IMR-90 (cell line): ENCODE data around the gene GALNT4. TPM values are rescaled to one million over a fixed set of nuclear protein-coding genes. Genes with fewer than 3 reads are reported as not detected.

ENCODE experiments used
- ATAC-seq: fragments of 200-7000 bp; cut with Tn5 transposase; 2 replicates; pipeline ENCODE4 v1.9.1; 2020; ENCODE audit warnings: low read depth, mild to moderate bottlenecking, moderate library complexity
- BruUV-seq: library from RNA; stranded (reverse); fragments of 400-500 nt; replicated peaks from 2 replicates; lab custom pipeline; 2021; lab: Mats Ljungman, UMichigan
- CTCF ChIA-PET: fragments of 300-600 bp; formaldehyde crosslinking; extraction: SDS; loops from one replicate; lab custom pipeline; 2021; ENCODE audit warnings: antibody characterized with exemption; lab: Yijun Ruan, JAX
- POLR2A ChIA-PET: fragments of 300-600 bp; sonication (Branson Sonifier 250); formaldehyde crosslinking; loops from one replicate; lab custom pipeline; 2022; ENCODE audit warnings: antibody characterized with exemption; ENCODE audit not compliant: unreplicated experiment; lab: Charles Lee
- DNase-seq: peaks from one replicate; pipeline ENCODE4 v3.0.0; 2013
- H2AFZ ChIP-seq: replicated peaks from 2 replicates; pipeline ENCODE3; 2013; ENCODE audit warnings: low read length, mild to moderate bottlenecking; ENCODE audit not compliant: poor library complexity
- H2AK5ac ChIP-seq: 2 replicates; pipeline ENCODE4 v1.6.1; 2013; ENCODE audit warnings: low read depth, low read length, inconsistent platforms
- H2AK9ac ChIP-seq: replicated peaks from 2 replicates; pipeline ENCODE3; 2013; ENCODE audit warnings: mild to moderate bottlenecking, low read depth, low read length, moderate library complexity; ENCODE audit not compliant: poor library complexity
- H2BK120ac ChIP-seq: 2 replicates; pipeline ENCODE4 v1.6.1; 2013; ENCODE audit warnings: low read depth, low read length, inconsistent platforms
- H2BK15ac ChIP-seq: 3 replicates; pipeline ENCODE4 v1.6.1; 2013; ENCODE audit warnings: low read depth, low read length, inconsistent platforms
- H2BK20ac ChIP-seq: 2 replicates; pipeline ENCODE4 v1.6.1; 2013; ENCODE audit warnings: low read depth, mild to moderate bottlenecking, inconsistent platforms, low read length, moderate library complexity
- H2BK5ac ChIP-seq: 2 replicates; pipeline ENCODE4 v1.6.1; 2013; ENCODE audit warnings: mild to moderate bottlenecking, low read depth, low read length, inconsistent platforms; ENCODE audit not compliant: poor library complexity, severe bottlenecking
- H3K14ac ChIP-seq: replicated peaks from 2 replicates; pipeline ENCODE4 v1.6.1; 2013; ENCODE audit warnings: low read depth, low read length, inconsistent platforms
- H3K18ac ChIP-seq: 2 replicates; pipeline ENCODE4 v1.6.1; 2013; ENCODE audit warnings: low read depth, low read length, control low read depth
- H3K23ac ChIP-seq: 2 replicates; pipeline ENCODE4 v1.6.1; 2013; ENCODE audit warnings: low read depth, low read length, inconsistent platforms
- H3K27ac ChIP-seq: 2 replicates; pipeline ENCODE4 v1.5.1; 2013; ENCODE audit warnings: mild to moderate bottlenecking, control low read depth, low read length; ENCODE audit not compliant: insufficient read depth
- H3K27me3 ChIP-seq: 2 replicates; pipeline ENCODE4 v1.6.1; 2013; ENCODE audit warnings: low read length; ENCODE audit not compliant: control insufficient read depth, insufficient read depth
- H3K36me3 ChIP-seq: 2 replicates; pipeline ENCODE4 v1.6.1; 2013; ENCODE audit warnings: low read length, mixed read lengths; ENCODE audit not compliant: control insufficient read depth, insufficient read depth
- H3K4ac ChIP-seq: 2 replicates; pipeline ENCODE4 v1.6.1; 2013; ENCODE audit warnings: low read depth, low read length, inconsistent platforms
- H3K4me1 ChIP-seq: 2 replicates; pipeline ENCODE4 v1.6.1; 2013; ENCODE audit warnings: low read length, mixed read lengths; ENCODE audit not compliant: control insufficient read depth, insufficient read depth
- H3K4me2 ChIP-seq: 2 replicates; pipeline ENCODE4 v1.6.1; 2013; ENCODE audit warnings: low read depth, mild to moderate bottlenecking, control low read depth, low read length, moderate library complexity
- H3K4me3 ChIP-seq: 2 replicates; pipeline ENCODE4 v1.5.1; 2013; ENCODE audit warnings: low read depth, mild to moderate bottlenecking, control low read depth, low read length, moderate library complexity; ENCODE audit not compliant: insufficient read depth
- H3K56ac ChIP-seq: 2 replicates; pipeline ENCODE4 v1.6.1; 2013; ENCODE audit warnings: low read length, inconsistent platforms; ENCODE audit not compliant: insufficient read depth; ENCODE audit errors: extremely low read depth
- H3K79me1 ChIP-seq, 2 experiments: 2 replicates each; pipeline ENCODE4 v1.6.1; 2013; ENCODE audit warnings: low read length in 2 of 2, inconsistent platforms in 1 of 2, low read depth in 1 of 2
- H3K9ac ChIP-seq: 2 replicates; pipeline ENCODE4 v1.6.1; 2013; ENCODE audit warnings: low read depth, low read length, control low read depth
- H3K9me1 ChIP-seq: 2 replicates; pipeline ENCODE4 v1.6.1; 2013; ENCODE audit warnings: low read length, inconsistent platforms; ENCODE audit not compliant: insufficient read depth
- H3K9me3 ChIP-seq: 2 replicates; pipeline ENCODE4 v1.6.1; 2013; ENCODE audit warnings: low read length; ENCODE audit not compliant: control insufficient read depth, insufficient read depth
- H4K20me1 ChIP-seq: 2 replicates; pipeline ENCODE4 v1.6.1; 2013; ENCODE audit warnings: low read length, inconsistent platforms; ENCODE audit not compliant: insufficient read depth
- H4K5ac ChIP-seq: 2 replicates; pipeline ENCODE4 v1.6.1; 2013; ENCODE audit warnings: mild to moderate bottlenecking, low read depth, low read length, control low read depth
- H4K8ac ChIP-seq, 2 experiments: 2 replicates each; pipeline ENCODE4 v1.6.1; 2013; ENCODE audit warnings: low read depth in 2 of 2, low read length in 2 of 2, control low read depth in 1 of 2, inconsistent platforms in 1 of 2
- H4K91ac ChIP-seq: 2 replicates; pipeline ENCODE4 v1.6.1; 2013; ENCODE audit warnings: low read depth, low read length, inconsistent platforms; ENCODE audit not compliant: insufficient read depth
- BHLHE40 ChIP-seq: fragments of 150-350 bp; IDR thresholded peaks from 2 replicates; pipeline ENCODE4 v1.6.1; 2016; ENCODE audit warnings: mild to moderate bottlenecking, low read depth, low read length
- CEBPB ChIP-seq: IDR thresholded peaks from 2 replicates; pipeline ENCODE4 v1.6.1; 2012; ENCODE audit warnings: low read depth, low read length, improper control_type of control experiment
- CHD1 ChIP-seq: IDR thresholded peaks from 2 replicates; pipeline ENCODE4 v1.6.1; 2012; ENCODE audit warnings: low read depth, low read length, improper control_type of control experiment
- FOS ChIP-seq: fragments of 150-350 bp; IDR thresholded peaks from 2 replicates; pipeline ENCODE4 v1.6.1; 2016; ENCODE audit warnings: low read depth, low read length
- MAFK ChIP-seq: IDR thresholded peaks from 2 replicates; pipeline ENCODE4 v1.6.1; 2012; ENCODE audit warnings: low read depth, low read length, improper control_type of control experiment
- MAZ ChIP-seq: IDR thresholded peaks from 2 replicates; pipeline ENCODE4 v1.6.1; 2012; ENCODE audit warnings: low read depth, mild to moderate bottlenecking, low read length, improper control_type of control experiment, moderate library complexity, borderline replicate concordance
- MXI1 ChIP-seq: IDR thresholded peaks from 2 replicates; pipeline ENCODE4 v1.6.1; 2012; ENCODE audit warnings: low read depth, mild to moderate bottlenecking, low read length, moderate library complexity, borderline replicate concordance
- NFE2L2 ChIP-seq: fragments of 150-350 bp; IDR thresholded peaks from 2 replicates; pipeline ENCODE4 v1.6.1; 2016; ENCODE audit warnings: low read depth, mild to moderate bottlenecking, low read length
- POLR2A ChIP-seq: IDR thresholded peaks from 2 replicates; pipeline ENCODE4 v1.6.1; 2012; ENCODE audit warnings: mild to moderate bottlenecking, low read depth, low read length
- RAD21 ChIP-seq: IDR thresholded peaks from 2 replicates; pipeline ENCODE4 v1.6.1; 2012; ENCODE audit warnings: low read length, improper control_type of control experiment
- RCOR1 ChIP-seq: IDR thresholded peaks from 2 replicates; pipeline ENCODE4 v1.6.1; 2012; ENCODE audit warnings: mild to moderate bottlenecking, low read length, improper control_type of control experiment; ENCODE audit not compliant: insufficient replicate concordance
- RFX5 ChIP-seq: IDR thresholded peaks from 2 replicates; pipeline ENCODE4 v1.8.0; 2012; ENCODE audit warnings: low read depth, mild to moderate bottlenecking, low read length, moderate library complexity
- SMC3 ChIP-seq: fragments of 150-350 bp; IDR thresholded peaks from 2 replicates; pipeline ENCODE4 v1.6.1; 2016; ENCODE audit warnings: low read depth, mild to moderate bottlenecking, antibody characterized with exemption, low read length, moderate library complexity
- WGBS, 2 experiments: methylation state at CpG; one replicate each; pipeline versions ENCODE4 v1.1.5 to v1.1.7; 2013; ENCODE audit warnings: missing lambda C conversion rate in 2 of 2; ENCODE audit not compliant: insufficient read length in 1 of 2; ENCODE audit errors: extremely low coverage in 2 of 2; 5-methylcytosine and 5-hydroxymethylcytosine counted together
- dilution Hi-C: fragments of 300-500 bp; cut with HindIII; formaldehyde crosslinking; loops from one replicate; pipeline ENCODE4 v1.14.3; 2018; ENCODE audit warnings: low sequenced_read_pairs; ENCODE audit not compliant: unreplicated experiment
- in situ Hi-C: fragments of 300-500 bp; cut with MboI; formaldehyde crosslinking; loops from 3 replicates; pipeline ENCODE4 v1.14.3; 2019; ENCODE audit warnings: low sequenced_read_pairs, inconsistent platforms, mixed read lengths
- intact Hi-C: fragments of 100-400 bp; cut with micrococcal nuclease; formaldehyde crosslinking; loops from 2 replicates; pipeline ENCODE4 v1.10.0; 2022
- polyA plus RNA-seq, 3 experiments: library from polyadenylated mRNA; depleted of rRNA; stranded (reverse); fragments of >200 nt; gene quantifications; 2 replicates each; pipeline ENCODE4 v1.2.3, GENCODE V29; 2012; ENCODE audit warnings: low replicate concordance in 1 of 3
- total RNA-seq: library from RNA; depleted of rRNA; stranded (reverse); fragments of >200 nt; gene quantifications from 2 replicates; pipeline ENCODE4 v1.2.3, GENCODE V29; 2012
- TF ChIP-seq, protein P1 (sequence below): conservative IDR thresholded peaks from 2 replicates; pipeline ENCODE4 v1.5.1; 2012; ENCODE audit warnings: mild to moderate bottlenecking, low read depth, low read length, improper control_type of control experiment
- TF ChIP-seq, protein P2 (sequence below): fragments of 150-350 bp; IDR thresholded peaks from 2 replicates; pipeline ENCODE4 v1.6.1; 2016; ENCODE audit warnings: low read depth, mild to moderate bottlenecking, low read length, moderate library complexity, borderline replicate concordance
- TF ChIP-seq, protein P3 (sequence below): fragments of 150-350 bp; IDR thresholded peaks from 2 replicates; pipeline ENCODE4 v1.6.1; 2017; ENCODE audit warnings: mild to moderate bottlenecking, antibody characterized with exemption, low read length, low read depth

Gene GALNT4
- total and polyA plus RNA-seq, 2 of the 4 experiments (the other 2 are of a cell fraction), result 2.6 to 9.0 TPM

DNA sequence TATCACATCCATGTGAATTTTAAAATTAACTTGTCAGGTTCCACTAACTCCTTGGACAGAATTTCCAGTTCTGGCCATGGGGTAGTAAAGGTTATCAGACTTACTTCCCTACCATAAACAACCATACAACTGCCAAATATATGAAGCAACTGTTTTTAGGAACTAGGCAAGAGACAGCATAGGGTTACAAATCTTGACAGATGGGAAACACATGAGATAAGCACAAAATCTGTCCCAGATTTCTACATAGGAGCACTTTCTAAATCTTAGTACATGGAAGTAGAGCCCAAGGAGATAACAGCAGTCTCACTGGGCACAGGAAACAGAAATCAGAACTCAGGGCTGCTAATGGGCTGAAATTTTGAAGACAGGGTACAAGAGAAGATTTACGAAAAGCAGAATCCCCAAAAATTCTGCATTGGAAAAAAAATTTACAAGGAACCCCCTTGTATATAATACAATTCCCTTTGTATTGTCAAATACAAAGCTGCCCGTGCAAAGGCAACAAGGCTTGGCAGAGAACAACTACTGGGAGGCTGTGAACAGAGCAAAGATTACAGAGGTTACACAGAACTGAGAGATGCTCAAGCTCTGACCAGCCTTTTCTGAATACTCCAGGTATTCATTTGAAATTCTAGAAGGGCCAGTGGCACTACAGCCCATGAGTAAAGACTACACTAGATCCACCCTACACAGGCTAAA, 43.2 kb downstream of the GALNT4 start:
- BruUV-seq, result no TSS peak
- no CpG with 5 or more reads among the region's 2 CpGs for WGBS, 2 experiments
- ATAC-seq (peak; percentile 37; the same call in 1 of the 2 replicates), DNase-seq (peak; percentile 45)
- Histone ChIP-seq H4K91ac (no peak overlapping the region), H3K4me2 (no peak overlapping the region), H3K4me1 (peaks cover 2% of the 10 kb centered on the region), H3K14ac (no peak overlapping the region), H3K18ac (no peak overlapping the region), H3K23ac (no peak overlapping the region), H3K27ac (no peak overlapping the region), H2BK5ac (no peak overlapping the region), H3K79me1 (peaks cover 0 to 3% of the 10 kb centered on the region in 2 experiments; a peak in 2 of 4 replicates), H3K27me3 (no peaks in the 10 kb centered on the region), H2BK120ac (no peak overlapping the region), H2AFZ (no peak overlapping the region), H3K4me3 (no peak overlapping the region), H3K9me1 (no peaks in the 10 kb centered on the region; the same call in 1 of the 2 replicates), H3K9me3 (no peaks in the 10 kb centered on the region), H3K36me3 (no peaks in the 10 kb centered on the region; the same call in 1 of the 2 replicates), H2AK9ac (no peak overlapping the region), H4K20me1 (no peaks in the 10 kb centered on the region), H4K8ac (no peak overlapping the region), H3K9ac (no peak overlapping the region), H2AK5ac (no peak overlapping the region), H2BK20ac (no peak overlapping the region), H3K56ac (no peak overlapping the region), H3K4ac (no peak overlapping the region), H4K5ac (no peak overlapping the region), H2BK15ac (no peak overlapping the region)
- POLR2A ChIA-PET, result no interaction called here
- dilution Hi-C loops (no loop called here), intact Hi-C loops (no loop called here), in situ Hi-C loops (no loop called here)
- CTCF ChIA-PET, result no interaction called here
- no peak for TF ChIP-seq FOS
- TF ChIP-seq, protein P1, sequence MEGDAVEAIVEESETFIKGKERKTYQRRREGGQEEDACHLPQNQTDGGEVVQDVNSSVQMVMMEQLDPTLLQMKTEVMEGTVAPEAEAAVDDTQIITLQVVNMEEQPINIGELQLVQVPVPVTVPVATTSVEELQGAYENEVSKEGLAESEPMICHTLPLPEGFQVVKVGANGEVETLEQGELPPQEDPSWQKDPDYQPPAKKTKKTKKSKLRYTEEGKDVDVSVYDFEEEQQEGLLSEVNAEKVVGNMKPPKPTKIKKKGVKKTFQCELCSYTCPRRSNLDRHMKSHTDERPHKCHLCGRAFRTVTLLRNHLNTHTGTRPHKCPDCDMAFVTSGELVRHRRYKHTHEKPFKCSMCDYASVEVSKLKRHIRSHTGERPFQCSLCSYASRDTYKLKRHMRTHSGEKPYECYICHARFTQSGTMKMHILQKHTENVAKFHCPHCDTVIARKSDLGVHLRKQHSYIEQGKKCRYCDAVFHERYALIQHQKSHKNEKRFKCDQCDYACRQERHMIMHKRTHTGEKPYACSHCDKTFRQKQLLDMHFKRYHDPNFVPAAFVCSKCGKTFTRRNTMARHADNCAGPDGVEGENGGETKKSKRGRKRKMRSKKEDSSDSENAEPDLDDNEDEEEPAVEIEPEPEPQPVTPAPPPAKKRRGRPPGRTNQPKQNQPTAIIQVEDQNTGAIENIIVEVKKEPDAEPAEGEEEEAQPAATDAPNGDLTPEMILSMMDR, result no peak
- TF ChIP-seq MAZ, result no peak
- TF ChIP-seq RFX5, result no peak
- TF ChIP-seq RCOR1, result no peak
- TF ChIP-seq POLR2A, result no peak
- TF ChIP-seq, protein P2, sequence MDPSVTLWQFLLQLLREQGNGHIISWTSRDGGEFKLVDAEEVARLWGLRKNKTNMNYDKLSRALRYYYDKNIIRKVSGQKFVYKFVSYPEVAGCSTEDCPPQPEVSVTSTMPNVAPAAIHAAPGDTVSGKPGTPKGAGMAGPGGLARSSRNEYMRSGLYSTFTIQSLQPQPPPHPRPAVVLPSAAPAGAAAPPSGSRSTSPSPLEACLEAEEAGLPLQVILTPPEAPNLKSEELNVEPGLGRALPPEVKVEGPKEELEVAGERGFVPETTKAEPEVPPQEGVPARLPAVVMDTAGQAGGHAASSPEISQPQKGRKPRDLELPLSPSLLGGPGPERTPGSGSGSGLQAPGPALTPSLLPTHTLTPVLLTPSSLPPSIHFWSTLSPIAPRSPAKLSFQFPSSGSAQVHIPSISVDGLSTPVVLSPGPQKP, result no peak
- TF ChIP-seq SMC3, result no peak
- no peak for TF ChIP-seq RAD21
- TF ChIP-seq CHD1, result no peak
- no peak for TF ChIP-seq MXI1
- no peak for TF ChIP-seq MAFK
- no peak for TF ChIP-seq NFE2L2
- no peak for TF ChIP-seq CEBPB
- TF ChIP-seq, protein P3, sequence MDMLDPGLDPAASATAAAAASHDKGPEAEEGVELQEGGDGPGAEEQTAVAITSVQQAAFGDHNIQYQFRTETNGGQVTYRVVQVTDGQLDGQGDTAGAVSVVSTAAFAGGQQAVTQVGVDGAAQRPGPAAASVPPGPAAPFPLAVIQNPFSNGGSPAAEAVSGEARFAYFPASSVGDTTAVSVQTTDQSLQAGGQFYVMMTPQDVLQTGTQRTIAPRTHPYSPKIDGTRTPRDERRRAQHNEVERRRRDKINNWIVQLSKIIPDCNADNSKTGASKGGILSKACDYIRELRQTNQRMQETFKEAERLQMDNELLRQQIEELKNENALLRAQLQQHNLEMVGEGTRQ, result no peak
- TF ChIP-seq BHLHE40, result no peak
